Stimulated activated CD8-positive, alpha-beta memory T cell treated with anti-CD3 and anti-CD28 coated beads, Interleukin-2, amount 100 ng/mL, for 48 hours (primary cell): ENCODE results near the gene MFRP.

Experiments
- DNase-seq, 2 donors: peaks; one replicate each; pipeline ENCODE4 v3.0.0-alpha.2; 2020; ENCODE audit warnings: low read depth in 2 of 2

MFRP gene

DNA sequence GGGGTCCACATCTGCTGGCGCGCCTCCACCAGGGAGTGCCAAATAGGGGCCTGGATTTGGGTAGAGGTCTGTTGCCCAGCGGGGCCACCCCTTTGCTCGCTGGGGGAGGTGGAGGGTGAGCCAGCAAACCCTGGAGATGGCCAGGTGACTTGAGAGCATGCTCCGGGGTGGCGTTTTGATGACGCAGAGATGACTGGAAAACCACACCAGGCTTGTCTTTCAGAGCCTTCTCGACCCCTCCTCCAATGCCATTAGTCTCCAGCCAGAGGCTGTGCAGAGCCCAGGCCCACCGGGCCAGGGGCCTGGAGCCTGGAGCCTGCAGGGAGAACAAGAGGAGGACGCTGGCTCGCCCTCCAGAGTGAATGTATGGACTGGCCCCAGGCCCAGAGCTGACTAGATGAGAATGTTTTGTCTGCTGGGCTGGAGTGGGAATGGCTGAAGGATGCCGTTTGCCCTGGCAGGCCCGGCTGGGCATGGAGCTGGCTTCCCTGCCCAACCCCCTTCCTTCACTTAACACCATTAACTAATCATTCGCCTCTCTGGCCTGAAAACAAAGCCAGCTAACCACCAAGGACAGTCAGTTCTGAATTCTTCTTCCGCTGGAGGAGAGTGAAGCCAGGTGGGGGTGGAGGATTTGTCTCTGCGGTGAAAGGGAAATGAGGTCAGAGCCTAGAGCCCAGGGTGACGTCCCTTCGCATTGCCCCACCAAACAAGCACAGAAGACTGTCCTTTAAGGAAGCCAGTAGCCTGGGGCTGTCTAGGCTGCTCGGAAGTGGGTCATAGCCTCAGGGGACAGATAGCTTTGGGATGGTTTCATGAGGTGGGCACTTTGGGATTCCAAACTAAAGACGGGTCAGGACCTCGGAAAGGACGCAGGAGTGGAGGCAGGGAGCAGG lies 28.0 kb downstream of the MFRP start:
- no peak for DNase-seq

DNA sequence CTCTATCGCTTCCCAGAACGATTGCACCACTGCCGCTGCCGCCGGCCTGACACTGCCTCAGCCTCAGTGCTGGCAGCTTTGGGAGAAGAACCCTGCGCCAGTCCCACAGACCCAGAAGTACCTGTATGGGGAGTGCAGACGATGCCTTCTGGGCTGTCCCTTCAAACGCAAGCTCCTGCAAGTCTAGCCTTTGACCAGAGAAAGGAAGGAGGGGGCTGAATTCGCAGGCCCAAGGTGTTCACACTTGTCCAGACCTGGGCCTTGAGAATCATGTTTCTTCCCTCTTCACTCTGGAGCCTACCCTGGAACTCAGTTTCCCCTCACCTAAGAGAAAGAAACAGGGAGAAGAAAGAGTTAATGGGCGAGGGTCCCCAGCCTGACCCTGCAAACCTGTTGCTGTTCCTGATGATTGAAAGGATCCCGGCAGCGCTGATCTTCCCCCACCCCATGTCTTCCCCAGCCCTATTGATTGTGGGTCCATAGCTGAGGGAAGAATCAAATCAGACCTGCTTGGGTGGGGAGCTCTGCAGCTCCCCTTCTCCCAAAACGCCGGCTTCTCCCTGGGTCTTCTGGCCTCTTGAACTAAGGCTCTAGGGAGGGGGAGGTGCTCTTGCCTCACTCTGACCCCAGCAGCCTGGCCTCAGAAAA lies 28.8 kb downstream of the MFRP start:
- DNase-seq = no peak

DNA sequence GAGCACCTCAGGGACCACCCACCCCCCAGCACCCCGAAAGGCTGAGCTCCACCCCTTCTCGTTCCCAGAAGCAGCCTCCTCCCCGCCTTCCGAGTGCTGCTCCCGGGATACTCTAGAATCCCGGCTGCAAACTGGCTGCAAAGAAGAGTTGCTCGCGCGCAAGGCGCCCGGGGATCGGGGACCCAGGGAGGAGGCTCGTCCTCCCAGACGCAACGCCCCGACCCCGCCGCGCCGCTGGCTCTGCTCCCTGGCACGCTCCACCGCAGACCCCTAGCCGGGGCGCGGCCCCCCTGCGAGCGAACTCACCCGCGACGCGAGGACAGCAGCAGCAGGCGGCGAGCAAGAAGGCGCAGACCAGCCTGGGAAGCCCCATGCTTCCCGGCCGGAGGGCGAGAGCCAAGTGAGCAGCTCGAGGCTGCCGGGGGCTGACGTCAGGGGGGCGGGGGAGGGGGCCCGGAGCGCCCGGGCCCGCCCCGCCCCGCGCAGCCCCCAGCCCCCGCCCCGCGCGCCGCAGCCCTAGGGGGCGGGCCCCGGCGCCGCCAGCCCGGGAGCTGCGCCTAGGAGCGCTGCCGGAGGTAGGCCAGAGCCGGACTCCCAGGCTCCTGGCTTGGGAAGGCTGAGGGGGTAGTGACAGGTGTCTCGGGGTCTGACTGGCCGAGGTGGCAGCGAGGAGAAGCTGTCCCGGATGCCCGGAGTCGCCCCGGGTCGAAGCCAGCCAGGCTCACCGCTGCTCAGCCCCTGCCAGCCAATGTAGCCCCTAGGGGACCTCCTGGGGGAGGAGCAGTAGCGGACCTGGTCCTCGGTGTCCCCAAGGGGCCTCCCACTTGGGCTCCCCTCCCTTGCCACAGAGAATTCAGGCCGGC lies 29.5 kb downstream of the MFRP start, which contains the start of gene MCAM:
Gene MCAM (minus strand): TSS at position 402 of the 863 bp plus-strand sequence. CDS start 29 bp downstream, at position 373.
- DNase-seq = no peak

DNA sequence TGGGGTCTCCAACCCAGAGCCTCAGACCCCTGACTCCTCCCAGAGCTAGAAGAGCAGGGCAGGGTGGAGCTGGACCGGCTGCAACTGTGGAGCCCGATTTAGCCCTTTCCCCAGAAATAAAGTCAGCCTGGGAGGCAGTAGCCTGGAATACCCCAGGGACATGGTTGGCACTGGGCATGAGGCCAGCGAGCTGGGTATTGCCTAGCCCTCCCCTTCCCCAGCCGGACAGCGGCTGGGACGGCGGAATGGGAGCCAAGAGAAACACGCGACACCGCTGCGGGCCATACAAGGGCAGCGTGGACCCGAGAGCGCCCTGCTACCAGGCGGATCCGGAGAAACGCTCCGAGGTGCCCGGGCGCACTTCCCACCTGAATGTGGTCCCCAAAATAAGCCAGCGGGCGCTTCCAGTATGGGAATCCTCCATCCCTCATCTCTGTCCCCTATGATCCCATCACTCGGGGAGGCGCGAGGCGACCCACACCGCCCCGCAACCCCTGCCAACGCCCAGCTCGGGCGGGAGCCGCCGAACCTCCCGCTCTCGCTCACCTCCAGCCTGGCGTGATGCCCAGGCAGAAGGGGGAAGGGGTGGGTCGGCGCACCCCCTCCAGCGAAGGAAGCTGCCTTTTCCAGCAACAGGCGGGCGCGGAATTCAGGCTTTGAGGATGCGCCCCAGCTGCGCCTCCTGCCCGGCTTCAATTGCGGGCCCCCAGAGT lies 30.3 kb downstream of the MFRP start:
- DNase-seq = no peak

DNA sequence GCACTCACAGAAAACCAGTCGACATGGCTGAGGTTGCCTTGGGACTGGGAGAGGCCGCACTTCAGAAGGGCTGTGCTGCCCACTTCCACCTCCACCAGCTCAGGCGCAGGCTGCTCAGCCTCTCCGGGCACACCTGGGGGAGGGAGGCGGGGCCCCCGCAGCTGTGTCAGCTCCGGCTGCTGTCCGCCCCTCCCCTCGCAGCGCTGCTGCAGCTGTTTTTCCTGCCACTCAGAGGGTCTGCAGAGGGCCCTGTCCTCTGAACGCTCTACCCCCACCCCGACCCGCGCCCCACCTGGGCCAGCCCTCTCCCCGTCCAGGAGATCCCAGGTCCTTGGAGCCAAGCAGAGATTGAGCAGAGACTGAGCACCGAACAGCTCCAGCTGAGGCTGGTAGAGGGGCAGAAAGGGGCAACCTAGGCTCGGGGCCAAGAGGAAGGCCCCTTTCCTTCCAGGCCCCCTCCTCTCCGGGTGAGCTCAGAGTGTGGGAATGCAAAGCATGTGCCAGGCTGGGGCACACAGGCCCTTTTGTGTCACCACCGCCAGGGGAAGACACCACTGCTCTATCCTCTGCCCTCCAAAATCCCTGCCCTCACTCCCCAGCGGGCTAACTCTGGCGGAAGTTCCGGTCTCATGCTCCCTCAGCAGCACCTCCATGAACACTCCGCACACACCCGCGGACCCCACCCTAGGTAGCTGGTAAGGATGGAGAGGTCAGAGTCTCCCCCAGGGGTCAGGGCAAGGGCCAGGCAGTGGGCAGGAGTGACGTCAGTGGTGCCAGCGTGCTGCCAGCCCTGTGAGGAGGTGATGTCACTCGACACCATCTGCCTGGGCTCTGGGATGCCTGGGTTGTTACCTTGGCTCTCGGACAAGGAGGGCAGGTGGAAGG lies 31.1 kb downstream of the MFRP start:
- no peak for DNase-seq

DNA sequence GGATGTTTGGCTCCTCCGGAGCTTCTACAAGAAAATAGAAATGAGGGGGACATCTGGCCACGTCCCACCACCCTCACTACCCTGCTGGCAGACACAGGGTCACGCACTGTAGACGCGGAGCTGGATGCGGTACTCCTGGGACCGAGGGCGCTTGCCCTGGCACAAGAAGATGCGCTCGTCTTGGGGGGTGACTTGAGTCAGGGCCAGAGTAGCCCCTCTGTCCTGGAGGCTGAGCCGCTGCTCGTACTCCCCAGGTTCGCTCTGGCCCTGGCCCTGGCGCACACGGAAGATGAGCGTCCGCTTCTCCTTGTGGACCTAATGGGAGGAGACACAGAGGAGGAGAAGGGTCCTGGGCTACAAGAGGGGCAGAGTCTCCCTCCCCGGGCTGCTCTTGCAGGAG lies 31.8 kb downstream of the MFRP start:
- DNase-seq = no peak

DNA sequence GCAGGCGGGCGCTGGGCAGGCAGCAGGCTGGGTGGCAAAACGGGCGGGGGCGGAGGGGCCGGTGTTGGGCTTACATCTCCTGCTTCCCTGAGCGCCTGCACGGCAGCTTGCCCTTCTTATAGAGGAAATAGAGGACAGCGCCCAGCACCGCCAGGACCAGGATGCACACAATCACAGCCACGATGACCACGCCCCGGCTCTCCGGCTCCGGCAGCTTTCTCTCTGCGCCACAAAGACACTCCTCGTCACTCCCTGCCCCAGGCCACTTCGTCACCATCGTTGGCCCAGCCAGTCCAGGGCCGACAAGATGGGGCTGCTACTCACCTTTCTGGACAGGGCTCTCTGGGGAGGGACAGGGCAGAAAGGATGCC lies 35.8 kb downstream of the MFRP start:
- DNase-seq = no peak

DNA sequence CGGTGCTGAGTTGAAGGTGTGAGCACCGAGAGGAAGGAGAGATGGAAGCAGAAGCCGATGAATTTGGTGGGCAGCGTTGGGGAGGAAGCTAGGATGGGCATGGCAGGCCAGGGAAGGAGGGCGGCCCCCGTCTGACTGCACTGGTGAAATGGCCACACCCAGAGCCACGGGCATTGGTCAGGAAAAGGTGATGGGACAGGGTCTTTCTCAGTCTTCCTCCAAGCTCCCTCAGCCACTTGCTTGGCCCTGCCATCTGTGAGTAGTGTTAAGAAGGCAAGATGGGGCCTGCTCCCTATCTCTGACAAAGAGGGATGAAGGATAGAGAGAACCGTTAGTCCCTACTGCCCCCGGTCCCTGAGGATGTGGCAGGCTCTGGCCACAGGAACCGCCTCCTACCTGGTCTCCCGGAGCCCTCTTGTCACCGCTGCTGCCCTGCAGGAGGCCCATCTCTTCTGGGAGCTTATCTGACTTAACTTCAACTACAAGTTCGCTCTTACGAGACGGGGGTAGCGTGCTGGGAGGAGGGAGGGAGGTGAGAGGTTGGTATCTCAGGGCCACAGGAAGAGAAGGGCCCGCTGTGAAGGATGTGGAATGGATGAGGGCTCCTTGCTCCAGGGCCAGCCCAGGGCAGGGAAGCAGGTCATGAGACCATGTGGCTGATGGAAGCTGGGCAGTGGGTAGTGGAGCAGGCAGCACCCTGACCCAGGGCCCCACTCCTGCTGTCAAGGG lies 36.4 kb downstream of the MFRP start:
- no peak for DNase-seq

DNA sequence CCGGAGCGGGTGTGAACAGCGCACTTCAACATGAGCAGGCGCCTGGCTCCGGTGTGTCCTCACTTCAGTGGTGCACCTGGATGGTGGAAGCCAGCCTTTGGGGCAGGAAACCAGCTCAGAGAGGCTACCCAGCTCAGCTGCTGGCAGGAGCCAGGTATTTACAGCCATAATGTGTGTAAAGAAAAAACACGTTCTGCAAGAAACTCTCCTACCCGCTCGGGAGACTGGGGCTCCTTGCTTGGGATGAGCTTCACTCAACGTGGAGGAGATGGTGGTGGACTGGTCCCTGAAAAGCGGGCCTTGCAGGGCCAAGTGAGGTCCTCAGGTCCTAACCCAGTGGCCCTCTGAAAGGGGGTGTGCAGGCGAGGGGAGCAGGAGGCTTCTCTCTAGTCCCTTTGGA lies 37.1 kb downstream of the MFRP start:
- no peak for DNase-seq

DNA sequence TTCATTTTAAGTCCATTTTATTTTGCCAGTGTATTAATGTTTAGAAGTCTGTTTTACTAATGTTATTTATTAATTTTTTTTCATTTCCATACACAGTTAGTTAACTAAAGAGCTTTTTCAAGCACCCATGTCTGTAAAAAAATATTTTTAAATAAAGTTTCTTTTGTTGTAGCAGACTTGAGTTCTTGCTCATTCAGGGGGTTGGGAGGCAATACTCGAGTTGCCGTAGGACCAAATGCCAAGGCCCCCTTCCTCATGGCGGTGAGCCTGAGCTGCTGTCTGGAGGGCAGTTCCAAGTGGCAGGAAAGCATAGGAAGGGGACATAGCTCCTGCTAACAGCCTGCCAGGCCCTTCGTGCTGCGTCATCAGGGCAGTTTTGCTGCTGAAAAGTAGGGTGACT lies 38.5 kb downstream of the MFRP start:
- DNase-seq = no peak

DNA sequence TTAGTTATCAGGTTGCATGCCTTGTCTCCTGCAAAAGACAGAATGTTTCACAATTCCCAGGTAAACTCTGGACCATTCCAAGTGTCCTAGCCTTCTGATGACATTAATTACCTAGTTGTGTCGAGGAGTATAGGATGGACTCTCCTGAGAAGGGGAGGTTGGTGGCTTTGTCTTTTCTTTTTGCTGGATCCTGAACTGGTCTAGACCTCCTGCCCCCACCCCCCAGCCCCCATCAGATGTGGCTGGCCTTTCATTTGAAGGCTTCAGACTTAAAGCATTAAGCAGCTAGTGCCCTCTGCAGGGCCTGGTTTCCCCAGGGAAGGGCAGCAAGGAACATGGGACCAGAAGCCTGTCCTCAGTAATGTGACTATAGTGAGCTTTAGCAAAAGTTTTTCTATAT lies 39.3 kb downstream of the MFRP start:
- no peak for DNase-seq

DNA sequence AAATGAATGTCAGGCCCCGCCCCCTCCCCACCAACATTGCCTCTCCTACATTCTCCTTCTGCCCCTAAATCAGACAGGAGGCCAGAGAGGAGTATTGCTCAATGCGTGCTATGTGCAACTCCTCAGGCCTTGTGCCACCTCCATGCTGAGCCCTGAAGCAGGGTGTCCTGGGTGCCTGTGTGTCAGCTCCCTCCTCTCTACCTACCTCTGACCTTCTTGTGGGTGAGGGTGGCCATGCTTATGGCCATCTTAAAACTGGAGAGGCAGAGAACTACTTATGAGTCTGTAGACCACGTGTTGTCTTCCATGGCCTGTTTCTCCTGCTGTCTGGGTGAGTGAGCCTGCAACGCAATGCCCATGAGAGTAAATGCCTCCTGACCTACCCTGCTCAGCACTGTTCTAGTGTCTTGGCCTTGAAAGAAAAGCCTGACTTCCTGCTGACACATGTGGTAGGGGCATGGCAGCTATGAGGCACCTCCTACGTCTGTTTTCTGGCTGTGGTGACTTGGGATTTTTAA lies 40.1 kb downstream of the MFRP start:
- no peak for DNase-seq

DNA sequence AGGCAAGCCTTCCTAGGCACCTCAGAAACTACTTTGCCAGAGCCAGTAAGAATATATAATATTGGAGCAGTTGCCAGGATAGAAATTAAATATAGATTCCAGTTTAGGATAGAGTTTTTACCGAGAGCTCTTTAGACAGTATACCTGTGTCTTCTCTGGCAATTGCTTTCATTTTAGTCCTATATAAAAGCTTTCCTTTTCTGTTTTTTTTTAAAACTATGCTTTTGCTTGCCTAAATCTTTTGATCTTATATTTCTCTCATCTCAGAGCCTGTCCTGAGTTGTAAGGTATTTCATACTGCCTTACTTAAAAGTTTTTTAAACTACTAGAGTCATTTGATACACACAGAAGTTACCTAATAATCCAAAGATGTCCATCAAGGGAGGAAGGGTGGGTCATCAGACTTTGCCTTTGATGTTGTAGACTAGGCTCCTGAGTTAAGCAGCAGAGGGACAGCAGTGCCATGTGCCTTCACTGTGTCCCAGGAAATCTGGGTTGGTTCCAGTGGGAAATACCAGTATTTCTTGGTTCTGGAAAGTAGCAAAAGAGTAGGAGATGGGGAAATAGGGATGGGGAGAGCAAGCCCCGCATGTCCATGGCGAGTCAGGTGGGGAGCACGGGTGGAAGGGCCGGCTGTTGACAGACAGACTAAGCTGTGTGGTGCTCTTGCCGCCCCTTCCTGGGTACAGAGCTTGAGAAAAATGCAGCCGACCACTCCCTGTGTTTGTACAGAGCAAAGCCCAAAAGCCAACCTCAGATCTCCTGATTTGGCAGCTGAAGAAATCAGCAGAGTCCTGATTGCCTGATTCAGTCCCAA lies 40.7 kb downstream of the MFRP start:
- DNase-seq = no peak

DNA sequence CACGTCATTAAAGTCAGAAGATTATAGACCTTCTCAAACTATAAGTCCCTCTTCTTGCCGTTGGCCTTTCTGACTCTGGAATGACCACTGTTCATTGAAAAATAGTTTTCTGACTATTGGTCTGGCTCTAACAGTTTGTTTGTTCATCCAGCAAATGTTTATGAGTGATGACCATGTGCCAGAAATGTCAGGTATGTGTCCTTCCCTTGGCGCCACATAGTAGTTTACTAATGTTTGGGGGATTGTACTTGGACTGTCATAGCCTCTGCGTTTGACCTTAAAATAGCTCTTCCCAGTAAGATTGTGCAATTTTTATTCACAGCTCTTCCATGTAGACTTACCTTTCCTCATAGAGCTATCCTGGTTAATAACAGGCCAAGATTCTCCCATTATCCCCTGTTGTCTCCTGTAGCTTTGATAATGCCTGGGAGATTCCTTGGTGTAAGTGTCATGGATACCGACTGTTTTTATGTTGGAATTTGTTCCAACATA lies 43.2 kb downstream of the MFRP start:
- no peak for DNase-seq

DNA sequence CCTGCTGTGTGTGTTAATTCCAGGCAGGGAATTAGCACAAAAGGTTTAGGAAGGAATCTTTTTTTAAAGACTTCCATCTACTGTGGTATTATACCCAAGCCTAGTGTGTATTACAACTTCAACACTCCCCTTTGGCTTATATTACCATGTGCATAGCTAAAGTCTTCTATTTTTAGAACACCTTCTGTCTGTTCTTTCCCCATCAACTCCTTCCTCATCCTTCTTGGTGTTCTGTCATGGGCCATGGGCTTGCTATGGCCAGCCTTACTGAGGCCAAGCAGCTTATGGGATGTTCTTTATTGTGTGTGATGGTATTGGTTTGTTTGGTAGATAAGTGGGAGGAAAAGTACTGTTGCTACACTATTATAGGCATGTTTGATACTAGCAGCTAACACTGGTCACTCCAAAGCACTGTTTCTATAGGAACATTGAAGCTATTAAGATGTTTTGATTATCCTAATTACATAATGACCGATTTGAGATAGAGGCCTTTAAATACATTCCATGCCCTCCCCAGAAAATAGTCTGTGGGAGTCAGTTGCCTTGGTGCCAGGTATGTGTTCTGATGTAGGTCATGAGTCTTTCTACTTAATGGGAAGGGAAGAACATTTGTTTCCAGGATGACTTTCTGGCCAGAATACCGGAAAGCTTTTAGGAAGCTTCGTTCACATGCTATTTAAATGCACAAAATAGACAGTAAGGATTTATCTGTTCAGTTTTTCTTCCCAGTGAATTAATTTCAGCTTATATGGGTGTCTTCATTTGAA lies 46.1 kb downstream of the MFRP start:
- no peak for DNase-seq

DNA sequence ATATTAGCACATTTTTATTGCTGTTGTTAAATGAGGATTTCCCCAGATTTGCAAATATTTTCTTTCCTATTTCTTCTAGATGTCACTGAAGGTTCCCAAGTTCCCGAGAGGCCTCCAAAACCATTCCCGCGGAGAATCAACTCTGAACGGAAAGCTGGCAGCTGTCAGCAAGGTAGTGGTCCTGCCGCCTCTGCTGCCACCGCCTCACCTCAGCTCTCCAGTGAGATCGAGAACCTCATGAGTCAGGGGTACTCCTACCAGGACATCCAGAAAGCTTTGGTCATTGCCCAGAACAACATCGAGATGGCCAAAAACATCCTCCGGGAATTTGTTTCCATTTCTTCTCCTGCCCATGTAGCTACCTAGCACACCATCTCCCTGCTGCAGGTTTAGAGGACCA lies 47.1 kb downstream of the MFRP start:
- no peak for DNase-seq

DNA sequence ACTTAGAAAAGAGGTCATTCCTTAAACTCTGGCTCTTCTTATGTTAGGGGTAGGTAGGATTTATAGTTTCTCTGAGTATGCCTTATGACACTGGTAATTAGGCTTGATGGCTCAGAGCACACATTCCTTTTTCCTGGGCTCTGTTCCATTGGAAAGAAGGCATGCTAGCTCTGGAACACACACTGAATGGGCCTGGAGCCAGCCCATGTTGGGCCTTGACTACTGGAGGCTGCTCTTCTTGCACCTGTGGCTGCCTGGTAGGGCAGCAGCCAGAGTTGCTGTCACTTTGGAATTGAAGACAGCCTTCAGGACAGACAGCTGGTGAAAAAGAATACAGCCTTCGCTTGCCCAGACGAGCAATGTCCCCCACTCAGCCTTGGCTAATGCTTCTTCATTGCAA lies 47.8 kb downstream of the MFRP start:
- DNase-seq = no peak

DNA sequence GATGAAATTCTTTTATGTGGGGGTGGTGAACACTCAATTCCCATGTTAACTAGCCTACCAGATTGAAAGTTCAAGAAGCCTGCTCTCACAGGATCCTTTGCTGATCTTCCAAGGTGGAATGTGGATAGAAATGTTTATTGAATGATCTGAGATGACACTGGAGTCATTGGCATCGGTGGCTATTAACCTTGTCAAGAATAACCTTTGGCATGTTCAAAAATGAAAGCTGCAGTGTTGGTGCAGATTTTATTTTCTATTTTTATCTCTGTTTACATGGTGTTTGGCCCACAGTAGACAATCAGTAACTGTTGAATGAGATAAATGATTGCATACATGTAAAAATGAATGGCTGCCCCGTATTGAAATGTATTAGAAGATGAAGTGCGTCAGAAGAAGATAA lies 48.6 kb downstream of the MFRP start:
- DNase-seq = no peak
